Measurements from ENCODE around the gene KIF13A.

Gene KIF13A

GRCh38 chr6:17974570-17975368 lies 12.7 kb downstream of the KIF13A start:
- DNase-seq (ENCODE audit: low read depth), result no peak
- TF ChIP-seq CTCF (conservative IDR thresholded peaks at IDR 0.05; ENCODE audit: low read length), result no peak

GRCh38 chr6:17972978-17973622 lies 14.3 kb downstream of the KIF13A start:
- no peak for TF ChIP-seq CTCF (conservative IDR thresholded peaks at IDR 0.05; ENCODE audit: low read length)
- DNase-seq (ENCODE audit: low read depth), result no peak
- H3K4me3 ChIP-seq (ENCODE audit: low read length), result no peak overlapping the region

More at GRCh38 chr6:17974570-17975368, 12.7 kb downstream of the KIF13A start:
- no peak overlapping the region for H3K4me3 ChIP-seq (ENCODE audit: low read length)

- no peak for TF ChIP-seq CTCF (conservative IDR thresholded peaks at IDR 0.05; ENCODE audit: low read length)
- no peak for DNase-seq (ENCODE audit: low read depth)
- H3K4me3 ChIP-seq (ENCODE audit: low read length), result no peak overlapping the region
These were observed 15.1 kb downstream of the KIF13A start for GRCh38 chr6:17972074-17972952.

- DNase-seq (ENCODE audit: low read depth), result peak; percentile 71
- TF ChIP-seq CTCF (conservative IDR thresholded peaks at IDR 0.05; ENCODE audit: low read length), result no peak
- H3K4me3 ChIP-seq (ENCODE audit: low read length), result no peak overlapping the region
These were observed 16.0 kb downstream of the KIF13A start for GRCh38 chr6:17971128-17972073.

GRCh38 chr6:17968876-17969275 lies 18.6 kb downstream of the KIF13A start:
- no peak for DNase-seq (ENCODE audit: low read depth)
- H3K4me3 ChIP-seq (ENCODE audit: low read length), result no peak overlapping the region
- no peak for TF ChIP-seq CTCF (conservative IDR thresholded peaks at IDR 0.05; ENCODE audit: low read length)
